ENCODE measurements around the gene SGMS1.

GRCh38 chr10:50392426-50392825 is 231.3 kb downstream of the SGMS1 start:
- TF ChIP-seq, protein P1, sequence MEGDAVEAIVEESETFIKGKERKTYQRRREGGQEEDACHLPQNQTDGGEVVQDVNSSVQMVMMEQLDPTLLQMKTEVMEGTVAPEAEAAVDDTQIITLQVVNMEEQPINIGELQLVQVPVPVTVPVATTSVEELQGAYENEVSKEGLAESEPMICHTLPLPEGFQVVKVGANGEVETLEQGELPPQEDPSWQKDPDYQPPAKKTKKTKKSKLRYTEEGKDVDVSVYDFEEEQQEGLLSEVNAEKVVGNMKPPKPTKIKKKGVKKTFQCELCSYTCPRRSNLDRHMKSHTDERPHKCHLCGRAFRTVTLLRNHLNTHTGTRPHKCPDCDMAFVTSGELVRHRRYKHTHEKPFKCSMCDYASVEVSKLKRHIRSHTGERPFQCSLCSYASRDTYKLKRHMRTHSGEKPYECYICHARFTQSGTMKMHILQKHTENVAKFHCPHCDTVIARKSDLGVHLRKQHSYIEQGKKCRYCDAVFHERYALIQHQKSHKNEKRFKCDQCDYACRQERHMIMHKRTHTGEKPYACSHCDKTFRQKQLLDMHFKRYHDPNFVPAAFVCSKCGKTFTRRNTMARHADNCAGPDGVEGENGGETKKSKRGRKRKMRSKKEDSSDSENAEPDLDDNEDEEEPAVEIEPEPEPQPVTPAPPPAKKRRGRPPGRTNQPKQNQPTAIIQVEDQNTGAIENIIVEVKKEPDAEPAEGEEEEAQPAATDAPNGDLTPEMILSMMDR (IDR thresholded peaks at IDR 0.05; ENCODE audit: insufficient read depth, low read length, poor library complexity, severe bottlenecking), result no peak
- TF ChIP-seq EZH2phosphoT487 (conservative IDR thresholded peaks at IDR 0.05; ENCODE audit: low read length), result no peak
